ENCODE measurements around the gene COL4A1. TPM values are rescaled to one million over a fixed set of nuclear protein-coding genes. Genes with fewer than 3 reads are reported as not detected.

COL4A1 gene
- polyA plus RNA-seq, 1 experiment: 210 TPM

DNA sequence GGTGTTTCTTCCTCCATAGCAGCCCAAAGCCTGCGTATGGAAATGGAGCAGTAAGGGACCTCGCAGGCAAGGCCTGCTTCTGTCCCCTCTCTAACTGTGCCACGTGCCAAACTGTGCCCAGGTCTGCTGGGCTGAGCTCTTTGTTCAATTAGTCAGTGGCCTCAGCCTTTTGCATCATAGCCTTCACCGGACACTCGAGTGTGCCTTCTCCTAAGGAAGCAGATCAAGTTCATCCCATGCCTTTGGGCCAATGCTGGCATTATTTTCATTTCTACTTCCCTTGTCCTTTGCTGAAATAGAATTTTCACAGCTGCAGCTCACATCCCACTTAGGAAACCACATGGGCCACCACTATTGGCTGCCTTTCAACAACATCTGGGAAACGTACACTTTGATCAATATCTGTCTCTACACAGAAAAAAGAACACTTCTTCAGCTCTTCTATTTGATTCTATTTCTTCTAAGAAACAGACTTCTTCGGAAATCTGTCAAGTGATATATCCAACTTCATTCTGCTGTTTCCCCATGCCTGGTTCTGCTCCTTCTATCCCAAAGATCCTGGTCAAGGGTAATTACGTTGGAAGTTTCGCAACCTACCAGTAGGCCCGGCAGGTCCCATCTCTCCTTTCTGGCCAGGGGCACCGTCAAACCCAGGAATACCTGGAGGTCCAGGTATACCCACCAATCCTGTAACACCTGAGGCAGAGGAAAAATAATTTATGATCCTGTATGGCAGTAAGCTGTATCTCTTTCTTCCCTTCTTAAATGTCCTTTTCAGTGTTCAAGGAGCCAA is 143.9 kb downstream of the COL4A1 start:
- no peak for DNase-seq (ENCODE audit: low read depth, low spot score)
- ChIA-PET POLR2A (interaction anchor here (0.7 kb wide), 1 partner anchor 11 kb away, joined by 5 read pairs; no protein-coding TSS in a partner anchor), CTCF (interaction anchor here (0.7 kb wide), 1 partner anchor 30 kb away, joined by 4 read pairs; no protein-coding TSS in a partner anchor)
- Histone ChIP-seq H3K4me3 (ENCODE audit: low read depth, low read length) (no peak overlapping the region), H3K27me3 (ENCODE audit: control insufficient read depth, insufficient read depth, low read length) (no peaks in the 10 kb centered on the region), H3K27ac (ENCODE audit: low read depth, low read length) (no peak overlapping the region), H3K9me3 (ENCODE audit: control insufficient read depth, insufficient read depth, low read length) (no peaks in the 10 kb centered on the region)
- TF ChIP-seq, protein P1, sequence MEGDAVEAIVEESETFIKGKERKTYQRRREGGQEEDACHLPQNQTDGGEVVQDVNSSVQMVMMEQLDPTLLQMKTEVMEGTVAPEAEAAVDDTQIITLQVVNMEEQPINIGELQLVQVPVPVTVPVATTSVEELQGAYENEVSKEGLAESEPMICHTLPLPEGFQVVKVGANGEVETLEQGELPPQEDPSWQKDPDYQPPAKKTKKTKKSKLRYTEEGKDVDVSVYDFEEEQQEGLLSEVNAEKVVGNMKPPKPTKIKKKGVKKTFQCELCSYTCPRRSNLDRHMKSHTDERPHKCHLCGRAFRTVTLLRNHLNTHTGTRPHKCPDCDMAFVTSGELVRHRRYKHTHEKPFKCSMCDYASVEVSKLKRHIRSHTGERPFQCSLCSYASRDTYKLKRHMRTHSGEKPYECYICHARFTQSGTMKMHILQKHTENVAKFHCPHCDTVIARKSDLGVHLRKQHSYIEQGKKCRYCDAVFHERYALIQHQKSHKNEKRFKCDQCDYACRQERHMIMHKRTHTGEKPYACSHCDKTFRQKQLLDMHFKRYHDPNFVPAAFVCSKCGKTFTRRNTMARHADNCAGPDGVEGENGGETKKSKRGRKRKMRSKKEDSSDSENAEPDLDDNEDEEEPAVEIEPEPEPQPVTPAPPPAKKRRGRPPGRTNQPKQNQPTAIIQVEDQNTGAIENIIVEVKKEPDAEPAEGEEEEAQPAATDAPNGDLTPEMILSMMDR (IDR thresholded peaks at IDR 0.05; ENCODE audit: low read depth, low read length): no peak

DNA sequence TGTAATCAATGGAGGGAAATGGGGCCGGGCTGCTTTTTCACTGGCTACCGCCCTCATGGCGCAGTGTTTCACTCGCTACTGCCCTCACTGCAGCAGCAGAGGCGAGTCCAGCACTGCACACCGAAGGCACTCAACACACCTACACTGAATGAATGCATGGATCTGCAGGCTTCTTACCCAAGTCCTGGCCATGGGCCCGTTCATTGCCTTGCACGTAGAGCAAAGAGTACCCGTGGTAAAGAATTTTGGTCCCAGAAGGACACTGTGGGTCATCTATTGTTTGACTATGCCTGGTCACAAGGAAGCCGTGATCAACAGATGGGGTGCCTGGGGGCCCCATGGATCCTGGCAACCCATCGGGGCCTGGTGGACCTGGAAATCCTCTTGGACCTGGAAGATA is 144.9 kb downstream of the COL4A1 start:
- CTCF ChIA-PET: no interaction called here
- no peak for DNase-seq (ENCODE audit: low read depth, low spot score)

DNA sequence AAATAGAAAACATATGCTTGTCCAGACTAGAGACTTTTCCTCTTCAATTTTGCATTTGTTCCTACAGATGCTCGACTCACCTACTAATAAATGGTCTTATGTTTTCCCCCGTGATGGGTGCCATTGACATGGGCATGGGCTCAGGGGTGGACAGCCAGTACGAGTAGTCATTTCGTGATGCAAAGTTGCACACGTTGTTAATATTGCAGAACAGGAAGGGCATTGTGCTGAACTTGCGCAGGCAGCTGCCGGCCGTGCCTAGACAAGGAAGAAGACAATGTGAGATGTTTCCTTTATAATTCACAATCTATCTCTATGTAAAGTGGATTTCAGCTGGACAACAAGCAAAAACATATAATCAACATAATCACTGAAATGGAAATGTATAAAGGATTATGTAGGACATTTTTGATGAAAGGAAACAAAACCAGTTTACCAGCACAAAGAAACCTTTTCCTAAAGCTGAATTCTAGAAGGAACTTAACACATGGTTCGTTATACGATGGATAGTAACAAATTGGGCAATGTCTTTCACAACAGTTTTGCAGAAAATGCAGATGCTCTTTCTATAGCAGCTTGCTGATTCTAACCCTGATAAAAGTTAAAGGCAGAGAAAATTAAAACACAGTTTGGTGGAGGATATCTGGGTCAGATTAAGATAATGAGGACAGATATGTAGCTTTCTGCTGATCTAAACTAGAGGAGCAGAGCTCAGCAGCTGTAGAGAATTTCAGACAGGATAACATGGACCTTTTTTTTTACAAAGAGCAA is 145.7 kb downstream of the COL4A1 start:
- no peaks in the 10 kb centered on the region for H3K27me3 ChIP-seq (ENCODE audit: control insufficient read depth, insufficient read depth, low read length)
- ChIA-PET POLR2A (no interaction called here), CTCF (interaction anchor here (1.0 kb wide), 1 partner anchor 376 kb away, joined by 3 read pairs; no protein-coding TSS in a partner anchor)
- TF ChIP-seq, protein P1 (IDR thresholded peaks at IDR 0.05; ENCODE audit: low read depth, low read length): no peak
- no peak overlapping the region for H3K4me3 ChIP-seq (ENCODE audit: low read depth, low read length)
- no peaks in the 10 kb centered on the region for H3K9me3 ChIP-seq (ENCODE audit: control insufficient read depth, insufficient read depth, low read length)
- no peak overlapping the region for H3K27ac ChIP-seq (ENCODE audit: low read depth, low read length)
- DNase-seq (ENCODE audit: low read depth, low spot score): no peak

More for the DNA sequence above, 144.9 kb downstream of the COL4A1 start:
- Histone ChIP-seq H3K9me3 (ENCODE audit: control insufficient read depth, insufficient read depth, low read length) (no peaks in the 10 kb centered on the region), H3K27me3 (ENCODE audit: control insufficient read depth, insufficient read depth, low read length) (no peaks in the 10 kb centered on the region), H3K27ac (ENCODE audit: low read depth, low read length) (no peak overlapping the region), H3K4me3 (ENCODE audit: low read depth, low read length) (no peak overlapping the region)
- POLR2A ChIA-PET: no interaction called here
- TF ChIP-seq, protein P1 (IDR thresholded peaks at IDR 0.05; ENCODE audit: low read depth, low read length): no peak

DNA sequence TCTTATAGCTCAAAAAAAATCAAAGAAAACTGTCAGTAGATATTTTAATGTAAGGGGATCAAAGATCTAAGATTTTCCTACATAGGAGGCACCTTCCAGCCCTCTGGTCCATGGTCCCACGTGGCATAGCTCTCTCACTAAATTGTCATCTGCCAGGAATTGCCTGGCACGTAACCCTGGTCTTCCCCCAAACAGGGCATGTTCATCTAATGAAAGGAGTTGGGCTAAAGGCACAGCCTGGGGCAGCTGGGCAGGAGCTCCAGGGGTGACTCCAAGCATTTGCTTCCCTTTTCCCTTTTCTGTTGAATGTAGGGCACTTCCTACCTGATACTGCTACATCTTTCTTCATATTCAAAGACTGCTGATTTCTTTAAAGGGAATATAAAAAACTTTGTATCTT is 148.7 kb downstream of the COL4A1 start:
- POLR2A ChIA-PET: no interaction called here

More for the DNA sequence above, 148.7 kb downstream of the COL4A1 start:
- TF ChIP-seq, protein P1 (IDR thresholded peaks at IDR 0.05; ENCODE audit: low read depth, low read length): no peak
- no peak overlapping the region for H3K27ac ChIP-seq (ENCODE audit: low read depth, low read length)
- no peak for DNase-seq (ENCODE audit: low read depth, low spot score)
- CTCF ChIA-PET: interaction anchor here (0.6 to 0.7 kb wide), 2 partner anchors 10 to 1012 kb away, joined by 4 to 6 read pairs; no protein-coding TSS in a partner anchor
- H3K9me3 ChIP-seq (ENCODE audit: control insufficient read depth, insufficient read depth, low read length): no peaks in the 10 kb centered on the region; the same call in 1 of the 2 replicates
- no peak overlapping the region for H3K4me3 ChIP-seq (ENCODE audit: low read depth, low read length)
- H3K27me3 ChIP-seq (ENCODE audit: control insufficient read depth, insufficient read depth, low read length): no peaks in the 10 kb centered on the region

Data from AG04450 (cell line).